ENCODE data around the gene DNAJC4. TPM values are rescaled to one million over a fixed set of nuclear protein-coding genes. Genes with fewer than 3 reads are reported as not detected.

The DNAJC4 gene
- polyA plus RNA-seq, 1 donor, result 65.1 TPM

- no peak for DNase-seq (ENCODE audit: low read depth)
Observed at GRCh38 chr11:64276653-64277431, 46.5 kb downstream of the DNAJC4 start.

DNA sequence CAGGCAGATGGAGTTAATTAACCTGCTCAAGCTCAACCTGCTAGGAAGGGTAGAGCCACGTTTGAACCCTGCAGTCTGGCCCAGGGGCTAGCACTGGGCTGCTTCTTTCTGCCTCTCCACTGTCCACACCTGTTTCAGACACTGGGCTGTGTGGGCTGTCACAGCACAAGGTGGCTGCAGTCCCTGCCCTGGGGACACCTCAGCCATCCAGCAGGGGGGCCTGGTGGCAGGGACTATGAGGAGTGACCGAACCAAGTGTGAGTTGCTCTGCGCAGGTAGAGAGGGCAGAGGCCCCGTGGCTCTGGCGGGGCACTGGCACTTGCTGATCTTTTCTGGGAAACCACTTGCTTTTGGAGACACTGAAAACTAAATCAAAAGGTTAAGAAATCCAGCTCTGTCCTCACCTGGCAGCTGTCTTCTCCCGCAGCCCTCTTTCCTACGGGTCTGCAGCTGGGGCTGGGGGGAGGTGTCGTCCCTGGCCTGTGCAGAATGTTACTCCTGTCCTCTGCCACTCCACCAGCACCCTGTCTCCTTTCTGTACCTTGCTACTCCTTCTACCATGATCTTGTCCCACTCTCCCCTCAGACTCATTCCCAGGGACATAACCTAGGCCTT lies 48.3 kb downstream of the DNAJC4 start:
- DNase-seq (ENCODE audit: low read depth), result no peak

DNA sequence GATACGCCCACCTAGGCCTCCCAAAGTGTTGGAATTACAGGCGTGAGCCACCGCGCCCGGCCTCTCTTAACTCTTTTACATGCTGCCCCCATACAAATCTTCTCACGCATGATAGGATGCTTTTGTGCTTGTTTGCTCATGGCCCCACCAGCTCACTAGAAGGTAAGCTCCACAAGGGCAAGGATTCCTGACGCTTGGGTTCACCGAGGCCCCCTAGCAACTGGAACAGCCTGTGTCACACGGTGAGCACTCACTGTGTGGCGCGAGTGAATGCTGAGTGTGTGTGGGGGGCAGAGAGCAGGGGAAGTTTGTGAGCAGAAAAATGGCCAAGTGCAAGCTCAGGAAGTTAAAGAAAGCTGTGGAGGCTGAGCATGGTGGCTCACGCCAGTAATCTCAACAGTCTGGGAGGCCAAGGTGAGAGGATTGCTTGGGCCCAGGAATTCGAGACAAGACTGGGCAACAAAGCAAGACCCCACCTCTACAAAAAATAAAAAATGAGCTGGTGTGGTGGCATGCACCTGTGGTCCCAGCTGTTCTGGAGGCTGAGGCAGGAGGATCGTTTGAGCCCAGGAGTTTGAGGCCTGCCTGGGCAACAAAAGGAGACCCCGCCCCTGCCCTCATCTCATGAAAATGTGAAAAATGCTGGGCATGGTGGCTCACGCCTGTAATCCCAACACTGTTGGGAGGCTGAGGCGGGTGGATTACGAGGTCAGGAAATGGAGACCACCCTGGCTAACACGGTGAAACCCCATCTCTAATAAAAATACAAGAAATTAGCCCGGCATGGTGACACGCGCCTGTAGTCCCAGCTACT lies 51.8 kb downstream of the DNAJC4 start:
- DNase-seq (ENCODE audit: low read depth), result no peak

- no peak for DNase-seq (ENCODE audit: low read depth)
Observed at GRCh38 chr11:64283092-64283491, 52.7 kb downstream of the DNAJC4 start.

Other genes starting within 250 kb of the DNAJC4 start
- 45.5 TPM for gene OTUB1, start 244.1 kb upstream of the DNAJC4 start, polyA plus RNA-seq (ENCODE audit: insufficient read length)
- 2.9 TPM for gene FLRT1, start 194.6 kb upstream of the DNAJC4 start, polyA plus RNA-seq (ENCODE audit: insufficient read length)
- gene MACROD1, start 64.4 kb upstream of the DNAJC4 start, polyA plus RNA-seq (ENCODE audit: insufficient read length), result 68.0 TPM
- gene STIP1, start 44.4 kb upstream of the DNAJC4 start, polyA plus RNA-seq (ENCODE audit: insufficient read length), result 137 TPM
- gene FERMT3, start 23.8 kb upstream of the DNAJC4 start, polyA plus RNA-seq (ENCODE audit: insufficient read length), result 7.4 TPM
- 69.1 TPM for gene TRPT1, start 4.4 kb upstream of the DNAJC4 start, polyA plus RNA-seq (ENCODE audit: insufficient read length)
- 19.8 TPM for gene NUDT22, start 4.3 kb upstream of the DNAJC4 start, polyA plus RNA-seq (ENCODE audit: insufficient read length)
- 94.3 TPM for gene VEGFB, start 4.0 kb downstream of the DNAJC4 start, polyA plus RNA-seq (ENCODE audit: insufficient read length)
- 43.2 TPM for gene FKBP2, start 10.5 kb downstream of the DNAJC4 start, polyA plus RNA-seq (ENCODE audit: insufficient read length)
- gene PPP1R14B, start 16.4 kb downstream of the DNAJC4 start, polyA plus RNA-seq (ENCODE audit: insufficient read length), result 192 TPM
- 9.7 TPM for gene PLCB3, start 21.0 kb downstream of the DNAJC4 start, polyA plus RNA-seq (ENCODE audit: insufficient read length)
- 27.5 TPM for gene BAD, start 54.1 kb downstream of the DNAJC4 start, polyA plus RNA-seq (ENCODE audit: insufficient read length)
- 22.0 TPM for gene GPR137, start 55.3 kb downstream of the DNAJC4 start, polyA plus RNA-seq (ENCODE audit: insufficient read length)
- gene KCNK4, start 60.8 kb downstream of the DNAJC4 start, polyA plus RNA-seq (ENCODE audit: insufficient read length), result not detected
- not detected for gene CATSPERZ, start 69.8 kb downstream of the DNAJC4 start, polyA plus RNA-seq (ENCODE audit: insufficient read length)
- gene ESRRA, start 75.0 kb downstream of the DNAJC4 start, polyA plus RNA-seq (ENCODE audit: insufficient read length), result 35.5 TPM
- gene TRMT112, start 87.0 kb downstream of the DNAJC4 start, polyA plus RNA-seq (ENCODE audit: insufficient read length), result 154 TPM
- gene PRDX5, start 87.6 kb downstream of the DNAJC4 start, polyA plus RNA-seq (ENCODE audit: insufficient read length), result 133 TPM
- 3.9 TPM for gene CCDC88B, start 109.7 kb downstream of the DNAJC4 start, polyA plus RNA-seq (ENCODE audit: insufficient read length)
- 12.3 TPM for gene RPS6KA4, start 128.6 kb downstream of the DNAJC4 start, polyA plus RNA-seq (ENCODE audit: insufficient read length)